GM21529 (cell line): ENCODE results near the gene CENPX.

Experiments
- ATAC-seq: cut with Tn5 transposase; IDR thresholded peaks from one replicate; pipeline ENCODE4 v1.9.1; 2021; ENCODE audit not compliant: unreplicated experiment

CENPX gene

GRCh38 chr17:82022310-82022980 lies at the start of gene CENPX:
Gene CENPX (minus strand): TSS chr17:82022878. CDS start chr17:82022861, 17 bp downstream.
- no peak for ATAC-seq

- no peak for ATAC-seq
Measured at GRCh38 chr17:82070611-82071010, 47.9 kb upstream of the CENPX start.

GRCh38 chr17:82065638-82066303 lies 43.1 kb upstream of the CENPX start, which contains the start of gene DUS1L:
Gene DUS1L (minus strand): TSS chr17:82065804. CDS start chr17:82065059, 745 bp downstream.
- ATAC-seq, result peak; percentile 62

GRCh38 chr17:82065193-82065637 lies 42.5 kb upstream of the CENPX start:
- ATAC-seq, result peak; percentile 26

GRCh38 chr17:82064433-82065192 lies 41.9 kb upstream of the CENPX start:
- ATAC-seq, result no peak

- ATAC-seq, result no peak
Measured at GRCh38 chr17:82063424-82064415, 41.0 kb upstream of the CENPX start.

GRCh38 chr17:82062984-82063368 lies 40.3 kb upstream of the CENPX start:
- ATAC-seq, result no peak

- no peak for ATAC-seq
Measured at GRCh38 chr17:82062076-82062983, 39.7 kb upstream of the CENPX start.

- no peak for ATAC-seq
Measured at GRCh38 chr17:82061047-82061925, 38.6 kb upstream of the CENPX start.

GRCh38 chr17:82060614-82061013 lies 37.9 kb upstream of the CENPX start:
- no peak for ATAC-seq

GRCh38 chr17:82060001-82060380 lies 37.3 kb upstream of the CENPX start:
- ATAC-seq, result no peak

GRCh38 chr17:82059272-82060000 lies 36.8 kb upstream of the CENPX start:
- no peak for ATAC-seq

GRCh38 chr17:82058855-82059249 lies 36.2 kb upstream of the CENPX start:
- no peak for ATAC-seq

- ATAC-seq, result no peak
Measured at GRCh38 chr17:82058230-82058854, 35.7 kb upstream of the CENPX start.

GRCh38 chr17:82056729-82057621 lies 34.3 kb upstream of the CENPX start:
- ATAC-seq, result no peak

- no peak for ATAC-seq
Measured at GRCh38 chr17:82055965-82056728, 33.5 kb upstream of the CENPX start.
